Right lobe of liver (tissue), 6 donors: ENCODE measurements around the gene INTS7. TPM values are rescaled to one million over a fixed set of nuclear protein-coding genes. Genes with fewer than 3 reads are reported as not detected.
A peak's percentile ranks its signal among the peaks of the same experiment; 100 is the strongest.
"Not testable (repeated sequence)": the region's sequence is repeated elsewhere in the genome, so short reads cannot be mapped to it uniquely, and the experiment has no call there.

Source experiments
- ATAC-seq, 4 donors: fragments of 200-7000 bp; cut with Tn5 transposase; one replicate each; pipeline ENCODE4 v1.9.1; 2020; ENCODE audit warnings: mild to moderate bottlenecking in 4 of 4, moderate library complexity in 4 of 4
- DNase-seq, 3 donors: peaks; one replicate each; pipeline ENCODE4 v3.0.0-alpha.2; 2020
- H3K27ac ChIP-seq, 3 donors: fragments of 200-600 bp; one replicate each; pipeline ENCODE4 v1.8.0; 2022
- H3K27me3 ChIP-seq, 2 donors: fragments of 200-600 bp; one replicate each; pipeline ENCODE4 v1.8.0; 2022
- H3K36me3 ChIP-seq, 4 donors: fragments of 200-600 bp; sonication (generic) in 1 of 4; one replicate each; pipeline versions ENCODE4 v1.5.1 to v1.8.0; 2017 to 2022; ENCODE audit warnings: control low read depth in 1 of 4
- H3K4me1 ChIP-seq, 4 donors: fragments of 200-600 bp; sonication (generic) in 1 of 4; one replicate each; pipeline versions ENCODE4 v1.5.1 to v1.8.0; 2017 to 2022; ENCODE audit warnings: control low read depth in 1 of 4
- H3K4me3 ChIP-seq, 3 donors: fragments of 200-600 bp; one replicate each; pipeline ENCODE4 v1.8.0; 2022
- H3K9me3 ChIP-seq, 4 donors: fragments of 200-600 bp; sonication (generic) in 1 of 4; one replicate each; pipeline versions ENCODE4 v1.5.1 to v1.8.0; 2017 to 2022; ENCODE audit warnings: control low read depth in 1 of 4
- POLR2A ChIP-seq: fragments of 450-650 bp; IDR thresholded peaks from one replicate; pipeline ENCODE4 v1.6.1; 2017; ENCODE audit warnings: antibody characterized with exemption, mild to moderate bottlenecking
- WGBS: methylation state at CpG from one replicate; pipeline ENCODE4 v1.1.6; 2018; ENCODE audit warnings: low coverage, low lambda C conversion rate; ENCODE audit not compliant: insufficient coverage; ENCODE audit errors: missing lambda C conversion rate; 5-methylcytosine and 5-hydroxymethylcytosine counted together
- intact Hi-C, 2 donors: fragments of 100-400 bp; cut with DNase I; formaldehyde crosslinking; loops; one replicate each; pipeline versions ENCODE4 v1.11.2 to v1.14.1; 2022
- total RNA-seq, 6 experiments: library from RNA; depleted of rRNA in 2 of 6; stranded (reverse); fragments of >200 nt in 2 of 6; fragmentation: NEBNext Ultra II Directional in 3 of 6; extraction: Animal tissue kit (Norgen Biotek cat#: 25700) in 3 of 6; gene quantifications; one replicate each; pipeline versions ENCODE4 v1.1.0 to v1.2.4, GENCODE V29; 2016 to 2023
- TF ChIP-seq, protein P1 (sequence below), 4 donors: fragments of 200-600 bp in 3 of 4; fragments of 450-650 bp in 1 of 4; IDR thresholded peaks; one replicate each; pipeline versions ENCODE4 v1.5.1 to v1.8.0; 2016 to 2022; ENCODE audit warnings: antibody characterized with exemption in 4 of 4, mild to moderate bottlenecking in 2 of 4
- donor health status: DM: no; HTN: yes; CAD: no.
- donor health status: DM: no; HTN: no; CAD: no.
- donor health status: DM: no; HTN: no; CAD: no.
- donor health status: DM: no; HTN: yes; CAD: no.
- donor health status: DM: no; HTN: yes; CAD: no.

Gene INTS7
- total RNA-seq, 6 experiments from 2014 or later, result 5.9 to 14.2 (median 9.6) TPM

DNA sequence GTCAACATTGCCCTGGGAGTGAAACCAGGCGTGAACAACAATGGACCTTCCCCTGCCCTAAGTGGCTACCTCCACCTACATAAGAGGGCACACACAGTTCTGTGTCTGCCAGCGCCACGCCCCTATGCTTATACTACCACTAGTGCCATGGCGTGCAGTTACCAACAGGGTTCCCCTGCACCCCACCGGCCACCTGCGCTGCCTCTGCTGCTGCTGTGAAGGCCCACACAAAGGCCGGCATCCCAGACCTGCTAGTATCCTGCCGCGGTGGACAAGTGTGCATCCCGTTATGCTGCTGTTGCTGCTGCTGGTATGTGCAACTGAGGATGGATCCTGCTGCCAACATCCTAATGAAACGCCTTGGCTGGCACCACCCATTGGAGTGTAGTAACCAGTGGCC lies 75.7 kb downstream of the INTS7 start:
- TF ChIP-seq POLR2A, result no peak
- Histone ChIP-seq H3K4me1 (no peaks in the 10 kb centered on the region), H3K36me3 (peaks cover 0 to 4% (median 0%) of the 10 kb centered on the region in 4 donors), H3K4me3 (no peak overlapping the region), H3K9me3 (no peaks in the 10 kb centered on the region), H3K27ac (no peak overlapping the region), H3K27me3 (no peaks in the 10 kb centered on the region)
- intact Hi-C loops, result no loop called here
- ATAC-seq (no peak), DNase-seq (no peak)
- WGBS, result 93% methylated on average over 3 of the region's 11 CpGs

DNA sequence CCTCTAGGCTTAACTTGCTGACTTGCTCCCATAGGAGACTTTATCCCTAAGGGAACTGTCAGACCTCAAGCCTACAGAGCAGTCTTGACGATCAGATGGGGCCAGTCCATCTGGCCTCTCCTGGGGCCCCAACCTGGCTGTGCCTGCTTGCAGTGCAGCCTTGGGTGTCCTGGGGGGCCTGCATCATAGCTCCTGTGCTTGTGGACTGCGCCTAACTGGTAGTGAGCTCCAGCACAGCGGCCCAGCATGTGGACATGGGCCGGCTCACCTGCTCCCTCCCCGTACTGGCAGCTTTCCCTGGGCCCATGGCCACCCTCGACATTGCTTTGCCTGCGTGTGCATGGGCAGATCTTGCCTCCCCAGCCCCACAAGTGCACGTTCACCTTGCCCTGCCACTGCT lies 76.1 kb downstream of the INTS7 start:
- H3K36me3 ChIP-seq, result peaks cover 0 to 4% (median 0%) of the 10 kb centered on the region in 4 donors
- H3K27me3 ChIP-seq, result no peaks in the 10 kb centered on the region
- intact Hi-C loops, result no loop called here
- H3K27ac ChIP-seq, result no peak overlapping the region
- H3K4me1 ChIP-seq, result no peaks in the 10 kb centered on the region
- 100% methylated on average over 1 of the region's 8 CpGs for WGBS
- TF ChIP-seq, protein P1, sequence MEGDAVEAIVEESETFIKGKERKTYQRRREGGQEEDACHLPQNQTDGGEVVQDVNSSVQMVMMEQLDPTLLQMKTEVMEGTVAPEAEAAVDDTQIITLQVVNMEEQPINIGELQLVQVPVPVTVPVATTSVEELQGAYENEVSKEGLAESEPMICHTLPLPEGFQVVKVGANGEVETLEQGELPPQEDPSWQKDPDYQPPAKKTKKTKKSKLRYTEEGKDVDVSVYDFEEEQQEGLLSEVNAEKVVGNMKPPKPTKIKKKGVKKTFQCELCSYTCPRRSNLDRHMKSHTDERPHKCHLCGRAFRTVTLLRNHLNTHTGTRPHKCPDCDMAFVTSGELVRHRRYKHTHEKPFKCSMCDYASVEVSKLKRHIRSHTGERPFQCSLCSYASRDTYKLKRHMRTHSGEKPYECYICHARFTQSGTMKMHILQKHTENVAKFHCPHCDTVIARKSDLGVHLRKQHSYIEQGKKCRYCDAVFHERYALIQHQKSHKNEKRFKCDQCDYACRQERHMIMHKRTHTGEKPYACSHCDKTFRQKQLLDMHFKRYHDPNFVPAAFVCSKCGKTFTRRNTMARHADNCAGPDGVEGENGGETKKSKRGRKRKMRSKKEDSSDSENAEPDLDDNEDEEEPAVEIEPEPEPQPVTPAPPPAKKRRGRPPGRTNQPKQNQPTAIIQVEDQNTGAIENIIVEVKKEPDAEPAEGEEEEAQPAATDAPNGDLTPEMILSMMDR (IDR thresholded peaks at IDR 0.05), result no peak
- no peak for TF ChIP-seq POLR2A
- no peak overlapping the region for H3K4me3 ChIP-seq
- H3K9me3 ChIP-seq, result no peaks in the 10 kb centered on the region
- DNase-seq (no peak), ATAC-seq (no peak)

DNA sequence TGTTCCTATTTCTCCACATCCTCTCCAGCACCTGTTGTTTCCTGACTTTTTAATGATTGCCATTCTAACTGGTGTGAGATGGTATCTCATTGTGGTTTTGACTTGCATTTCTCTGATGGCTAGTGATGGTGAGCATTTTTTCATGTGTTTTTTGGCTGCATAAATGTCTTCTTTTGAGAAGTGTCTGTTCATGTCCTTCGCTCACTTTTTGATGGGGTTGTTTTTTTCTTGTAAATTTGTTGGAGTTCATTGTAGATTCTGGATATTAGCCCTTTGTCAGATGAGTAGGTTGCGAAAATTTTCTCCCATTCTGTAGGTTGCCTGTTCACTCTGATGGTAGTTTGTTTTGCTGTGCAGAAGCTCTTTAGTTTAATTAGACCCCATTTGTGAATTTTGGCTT lies 81.3 kb downstream of the INTS7 start:
- H3K36me3 ChIP-seq, H3K9me3 ChIP-seq, H3K27me3 ChIP-seq, H3K4me1 ChIP-seq, H3K27ac ChIP-seq, DNase-seq, H3K4me3 ChIP-seq, ATAC-seq, intact Hi-C loops: not testable (repeated sequence)
- WGBS, result 100% methylated on average over 2 of the region's 2 CpGs

DNA sequence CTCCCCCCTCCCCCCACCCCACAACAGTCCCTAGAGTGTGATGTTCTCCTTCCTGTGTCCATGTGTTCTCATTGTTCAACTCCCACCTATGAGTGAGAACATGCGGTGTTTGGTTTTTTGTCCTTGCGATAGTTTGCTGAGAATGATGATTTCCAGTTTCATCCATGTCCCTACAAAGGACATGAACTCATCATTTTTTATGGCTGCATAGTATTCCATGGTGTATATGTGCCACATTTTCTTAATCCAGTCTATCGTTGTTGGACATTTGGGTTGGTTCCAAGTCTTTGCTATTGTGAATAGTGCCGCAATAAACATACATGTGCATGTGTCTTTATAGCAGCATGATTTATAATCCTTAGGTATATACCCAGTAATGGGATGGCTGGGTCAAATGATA lies 81.8 kb downstream of the INTS7 start:
- ATAC-seq, H3K27ac ChIP-seq, DNase-seq, H3K4me1 ChIP-seq, H3K9me3 ChIP-seq, H3K36me3 ChIP-seq, intact Hi-C loops, H3K4me3 ChIP-seq, H3K27me3 ChIP-seq: not testable (repeated sequence)
- WGBS, result 100% methylated on average over 2 of the region's 4 CpGs

DNA sequence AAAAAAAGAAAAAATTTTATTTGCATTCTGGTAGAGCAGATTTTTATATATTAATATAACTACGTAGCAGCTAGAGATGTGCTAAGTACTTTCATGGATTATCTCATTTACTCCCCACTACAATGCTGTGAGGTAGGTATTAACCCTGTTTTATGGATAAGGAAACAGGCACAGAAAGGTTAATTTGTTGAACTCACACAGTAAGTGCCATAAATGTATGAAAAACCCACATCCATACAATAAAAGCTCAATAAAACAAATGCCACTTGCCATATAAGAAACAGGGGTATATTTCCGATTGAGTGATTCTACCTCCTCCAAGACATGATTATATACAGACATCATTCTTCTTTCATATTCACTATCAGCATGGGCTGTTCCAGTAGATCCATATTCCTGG lies 83.1 kb downstream of the INTS7 start:
- ATAC-seq (no peak), DNase-seq (no peak)
- 98% methylated on average over 2 of the region's 2 CpGs for WGBS
- no peaks in the 10 kb centered on the region for H3K36me3 ChIP-seq
- peaks cover 0 to 11% (median 0%) of the 10 kb centered on the region in 4 donors for H3K4me1 ChIP-seq
- no peak for TF ChIP-seq POLR2A
- TF ChIP-seq, protein P1 (IDR thresholded peaks at IDR 0.05), result no peak
- H3K9me3 ChIP-seq, result no peaks in the 10 kb centered on the region
- intact Hi-C loops, result no loop called here
- H3K27ac ChIP-seq, result no peak overlapping the region
- no peaks in the 10 kb centered on the region for H3K27me3 ChIP-seq
- H3K4me3 ChIP-seq, result no peak overlapping the region

DNA sequence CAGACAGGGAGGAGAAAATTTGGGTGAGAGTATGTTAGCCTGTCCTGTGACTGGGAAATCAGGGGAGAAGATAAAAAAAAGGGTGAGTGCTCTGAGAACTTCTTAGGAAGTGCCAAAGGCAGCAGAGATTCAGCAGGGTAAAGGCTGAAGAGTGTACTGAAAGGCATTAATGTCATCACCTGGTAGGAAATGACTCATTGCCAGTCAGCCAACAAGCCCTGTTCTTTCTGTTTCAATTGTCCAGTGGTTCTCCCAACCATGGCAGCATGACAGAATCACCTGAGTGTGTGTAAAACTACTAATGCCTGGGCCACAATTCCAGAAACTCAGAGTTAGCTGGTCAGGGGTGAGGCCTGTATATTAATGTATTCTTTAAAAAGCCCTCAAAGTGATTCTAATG lies 83.5 kb downstream of the INTS7 start:
- Histone ChIP-seq H3K4me3 (no peak overlapping the region), H3K27me3 (no peaks in the 10 kb centered on the region), H3K36me3 (no peaks in the 10 kb centered on the region), H3K9me3 (no peaks in the 10 kb centered on the region), H3K4me1 (peaks cover 0 to 12% (median 0%) of the 10 kb centered on the region in 4 donors), H3K27ac (no peak overlapping the region)
- intact Hi-C loops, result no loop called here
- DNase-seq, result no peak
- TF ChIP-seq, protein P1 (IDR thresholded peaks at IDR 0.05), result no peak
- peak; percentile 44 for TF ChIP-seq POLR2A
- ATAC-seq, result peak in 3 of 4 donors; percentile 42 to 96 (median 75)
